Measurements from ENCODE around the gene PISD.

- TF ChIP-seq CTCF (IDR thresholded peaks at IDR 0.05) (no peak), POLR2A (IDR thresholded peaks at IDR 0.05) (no peak)
These were observed 87.9 kb downstream of the PISD start for GRCh38 chr22:31574055-31574670.

Data from uterus (tissue), 2 donors.